Measurements from ENCODE around the gene MRTFA. TPM values are rescaled to one million over a fixed set of nuclear protein-coding genes. Genes with fewer than 3 reads are reported as not detected.

The MRTFA gene
- total and polyA plus RNA-seq, 2 of the 13 experiments (the other 11 are each of a cell fraction or from before 2014, with no cell fraction given), result 2.4 to 8.2 TPM

GRCh38 chr22:40607506-40607905, 29.0 kb downstream of the MRTFA start:
- H3K79me2 ChIP-seq (ENCODE audit: insufficient read depth, low read length), result peaks cover 75% of the 10 kb centered on the region
- intact Hi-C loops (cut with micrococcal nuclease; ENCODE audit: unreplicated experiment) (no loop called here), in situ Hi-C loops (cut with HindIII; ENCODE audit: extremely low pct_ligation_motif_present, low pct_unique_long_range_greater_than_20kb) (no loop called here)
- no peak overlapping the region for H3K27ac ChIP-seq (ENCODE audit: extremely low read length, insufficient read depth, low read length)
- ChIA-PET POLR2A (no interaction called here), CTCF (ENCODE audit: low intra/inter-chr PET ratio, low total read pairs) (no interaction called here)
- H3K27me3 ChIP-seq (ENCODE audit: control insufficient read depth in 1 of 2, insufficient read depth in 2 of 2, low read length in 2 of 2), result no peaks in the 10 kb centered on the region
- FAIRE-seq, result no peak
- 81% methylated on average over 1 of the region's 1 CpG for WGBS (ENCODE audit: low lambda C conversion rate)
- no peak overlapping the region for H3K4me2 ChIP-seq (ENCODE audit: low read depth, low read length)
- no peaks in the 10 kb centered on the region for H3K36me3 ChIP-seq (replicated peaks in 1 of 2; ENCODE audit: control insufficient read depth in 1 of 2, insufficient read depth in 2 of 2, low read length in 2 of 2)
- no peaks in the 10 kb centered on the region; the same call in 1 of the 2 replicates for H4K20me1 ChIP-seq (ENCODE audit: insufficient read depth, low read length)
- peaks cover 48% of the 10 kb centered on the region for H3K4me1 ChIP-seq (ENCODE audit: insufficient read depth, low read length)
- no peak for DNase-seq (ENCODE audit: low spot score)
- H3K9ac ChIP-seq (ENCODE audit: insufficient read depth, low read depth, low read length), result no peak overlapping the region
- TF ChIP-seq SP5 (CRISPR knock-in tag; IDR thresholded peaks at IDR 0.05; ENCODE audit: borderline replicate concordance, low read depth) (no peak), ATF7 (IDR thresholded peaks at IDR 0.05) (0 out of 2 replicates have a peak, but pooled peaks have one; percentile 18), ATF7 (CRISPR knock-in tag; IDR thresholded peaks at IDR 0.05) (no peak)
- H2AFZ ChIP-seq (ENCODE audit: low read length), result no peak overlapping the region
- H3K9me3 ChIP-seq (ENCODE audit: low read length), result no peaks in the 10 kb centered on the region
- BruUV-seq (replicated peaks), result no TSS peak
- no peak for ATAC-seq
- H3K4me3 ChIP-seq (replicated peaks in 1 of 3; ENCODE audit: insufficient read depth in 1 of 3, low read depth in 2 of 3, low read length in 3 of 3), result no peak overlapping the region

- H3K36me3 ChIP-seq (replicated peaks in 1 of 2; ENCODE audit: control insufficient read depth in 1 of 2, insufficient read depth in 2 of 2, low read length in 2 of 2), result no peaks in the 10 kb centered on the region; a peak in 1 of 5 replicates
- ATAC-seq (no peak), FAIRE-seq (no peak), DNase-seq (ENCODE audit: low spot score) (peak; percentile 29)
- in situ Hi-C loops (cut with HindIII; ENCODE audit: extremely low pct_ligation_motif_present, low pct_unique_long_range_greater_than_20kb) (no loop called here), intact Hi-C loops (cut with micrococcal nuclease; ENCODE audit: unreplicated experiment) (no loop called here)
- ChIA-PET POLR2A (interaction anchor here (1.4 kb wide), 1 partner anchor 45 kb away, joined by 5 read pairs; no protein-coding TSS in a partner anchor), CTCF (ENCODE audit: low intra/inter-chr PET ratio, low total read pairs) (no interaction called here)
- no peaks in the 10 kb centered on the region for H3K9me3 ChIP-seq (ENCODE audit: low read length)
- H3K4me1 ChIP-seq (ENCODE audit: insufficient read depth, low read length), result peaks cover 55% of the 10 kb centered on the region
- peaks cover 72% of the 10 kb centered on the region for H3K79me2 ChIP-seq (ENCODE audit: insufficient read depth, low read length)
- H3K27ac ChIP-seq (ENCODE audit: extremely low read length, insufficient read depth, low read length), result no peak overlapping the region
- no peaks in the 10 kb centered on the region for H3K27me3 ChIP-seq (ENCODE audit: control insufficient read depth in 1 of 2, insufficient read depth in 2 of 2, low read length in 2 of 2)
- H3K4me3 ChIP-seq (replicated peaks in 1 of 3; ENCODE audit: insufficient read depth in 1 of 3, low read depth in 2 of 3, low read length in 3 of 3), result no peak overlapping the region
- no peak overlapping the region for H2AFZ ChIP-seq (ENCODE audit: low read length)
- no peak overlapping the region for H3K4me2 ChIP-seq (ENCODE audit: low read depth, low read length)
- no peak for TF ChIP-seq IRF9 (CRISPR knock-in tag; IDR thresholded peaks at IDR 0.05; ENCODE audit: borderline replicate concordance)
- TF ChIP-seq ZNF501 (CRISPR knock-in tag; IDR thresholded peaks at IDR 0.05), result no peak
- no peak for TF ChIP-seq SNRNP70 (IDR thresholded peaks at IDR 0.05; ENCODE audit: low read depth, low read length)
- no peak for TF ChIP-seq DPF2 (CRISPR knock-in tag; IDR thresholded peaks at IDR 0.05; ENCODE audit: borderline replicate concordance, low read depth)
- no peak for TF ChIP-seq ZNF17 (CRISPR knock-in tag; IDR thresholded peaks at IDR 0.05)
- TF ChIP-seq ASH2L (IDR thresholded peaks at IDR 0.05; ENCODE audit: insufficient read length, low read depth, low read length), result no peak
- TF ChIP-seq WIZ (CRISPR knock-in tag; IDR thresholded peaks at IDR 0.05), result no peak
- no peak for TF ChIP-seq ZNF709 (CRISPR knock-in tag; IDR thresholded peaks at IDR 0.05)
- no peak for TF ChIP-seq ZFP91 (CRISPR knock-in tag; IDR thresholded peaks at IDR 0.05; ENCODE audit: borderline replicate concordance)
- no peak for TF ChIP-seq HOXA7 (CRISPR knock-in tag; IDR thresholded peaks at IDR 0.05)
- TF ChIP-seq TRAFD1 (CRISPR knock-in tag; IDR thresholded peaks at IDR 0.05; ENCODE audit: borderline replicate concordance), result no peak
- no peak for TF ChIP-seq AHR (CRISPR knock-in tag; IDR thresholded peaks at IDR 0.05)
- TF ChIP-seq ZNF772 (CRISPR knock-in tag; IDR thresholded peaks at IDR 0.05), result no peak
- no peak for TF ChIP-seq DMAP1 (CRISPR knock-in tag; IDR thresholded peaks at IDR 0.05)
- no TSS peak for BruUV-seq (replicated peaks)
- no peak overlapping the region for H3K9ac ChIP-seq (ENCODE audit: insufficient read depth, low read depth, low read length)
- no peaks in the 10 kb centered on the region; the same call in 1 of the 2 replicates for H4K20me1 ChIP-seq (ENCODE audit: insufficient read depth, low read length)
Measured at GRCh38 chr22:40606306-40606705, 30.2 kb downstream of the MRTFA start.

Measured in HepG2 (cell line).